Measurements from ENCODE around the gene TMEM229B. TPM values are rescaled to one million over a fixed set of nuclear protein-coding genes. Genes with fewer than 3 reads are reported as not detected.

The TMEM229B gene
- total RNA-seq, 1 experiment from 2014 or later, result 1.6 TPM

DNA sequence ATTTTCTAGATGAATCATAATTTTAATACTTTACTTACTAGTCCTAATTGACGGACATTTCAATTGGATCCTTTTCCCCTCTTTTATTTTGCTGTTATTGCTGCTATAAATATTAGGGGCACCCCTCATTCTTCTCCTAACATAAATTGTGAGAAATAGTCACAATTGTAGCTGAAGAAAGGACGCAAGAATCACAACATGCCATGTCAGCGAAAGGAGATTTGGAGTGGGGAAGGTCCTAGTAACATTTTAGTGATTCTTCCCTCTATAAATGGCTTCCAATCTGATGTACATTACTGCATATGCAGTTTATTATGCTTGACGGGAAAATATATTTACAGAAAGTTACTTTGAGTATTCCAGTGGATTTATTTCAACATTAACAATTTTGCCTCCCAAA is 36.9 kb upstream of the TMEM229B start:
- no peak for DNase-seq
- BruUV-seq (replicated peaks), result no TSS peak
- Histone ChIP-seq H3K9me3 (ENCODE audit: insufficient read depth, low read depth) (no peaks in the 10 kb centered on the region), H3K4me2 (no peak overlapping the region), H3K4me3 (no peak overlapping the region), H2AFZ (no peak overlapping the region), H3K27ac (no peak overlapping the region), H3K27me3 (ENCODE audit: insufficient read depth, low read depth) (peaks cover 17% of the 10 kb centered on the region; the same call in 1 of the 2 replicates), H4K20me1 (ENCODE audit: insufficient read depth) (no peaks in the 10 kb centered on the region), H3K36me3 (ENCODE audit: low read depth) (no peaks in the 10 kb centered on the region), H3K79me2 (ENCODE audit: low read depth) (no peaks in the 10 kb centered on the region), H3F3A (ENCODE audit: insufficient read depth, low read depth) (no peaks in the 10 kb centered on the region), H3K4me1 (replicated peaks; ENCODE audit: insufficient read depth) (no peaks in the 10 kb centered on the region), H3K9me2 (ENCODE audit: insufficient read depth) (no peaks in the 10 kb centered on the region)
- intact Hi-C loops (cut with micrococcal nuclease; ENCODE audit: unreplicated experiment), result no loop called here
- ChIA-PET CTCF (no interaction called here), POLR2A (ENCODE audit: unreplicated experiment) (no interaction called here)
- no peak for TF ChIP-seq EZH2 (IDR thresholded peaks at IDR 0.05; ENCODE audit: low read depth)
- TF ChIP-seq CTCF (conservative IDR thresholded peaks at IDR 0.05), result no peak

DNA sequence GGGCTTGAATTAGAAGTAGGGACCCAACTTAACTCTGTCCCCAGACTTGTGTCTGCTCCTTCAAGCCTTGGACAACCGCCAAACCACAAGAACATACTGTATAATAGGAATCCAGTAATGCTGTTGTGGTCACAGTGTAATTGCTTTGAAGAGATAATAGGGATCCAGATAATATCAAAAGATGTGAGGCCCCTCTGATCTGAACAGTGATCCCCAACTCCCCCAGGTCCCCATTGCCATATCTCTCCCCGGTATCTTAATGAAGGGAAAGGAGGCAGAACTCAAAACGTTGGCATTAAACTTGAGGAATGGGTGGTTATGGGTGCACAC is 36.1 kb upstream of the TMEM229B start:
- no TSS peak for BruUV-seq (replicated peaks)
- CTCF ChIA-PET, result no interaction called here

DNA sequence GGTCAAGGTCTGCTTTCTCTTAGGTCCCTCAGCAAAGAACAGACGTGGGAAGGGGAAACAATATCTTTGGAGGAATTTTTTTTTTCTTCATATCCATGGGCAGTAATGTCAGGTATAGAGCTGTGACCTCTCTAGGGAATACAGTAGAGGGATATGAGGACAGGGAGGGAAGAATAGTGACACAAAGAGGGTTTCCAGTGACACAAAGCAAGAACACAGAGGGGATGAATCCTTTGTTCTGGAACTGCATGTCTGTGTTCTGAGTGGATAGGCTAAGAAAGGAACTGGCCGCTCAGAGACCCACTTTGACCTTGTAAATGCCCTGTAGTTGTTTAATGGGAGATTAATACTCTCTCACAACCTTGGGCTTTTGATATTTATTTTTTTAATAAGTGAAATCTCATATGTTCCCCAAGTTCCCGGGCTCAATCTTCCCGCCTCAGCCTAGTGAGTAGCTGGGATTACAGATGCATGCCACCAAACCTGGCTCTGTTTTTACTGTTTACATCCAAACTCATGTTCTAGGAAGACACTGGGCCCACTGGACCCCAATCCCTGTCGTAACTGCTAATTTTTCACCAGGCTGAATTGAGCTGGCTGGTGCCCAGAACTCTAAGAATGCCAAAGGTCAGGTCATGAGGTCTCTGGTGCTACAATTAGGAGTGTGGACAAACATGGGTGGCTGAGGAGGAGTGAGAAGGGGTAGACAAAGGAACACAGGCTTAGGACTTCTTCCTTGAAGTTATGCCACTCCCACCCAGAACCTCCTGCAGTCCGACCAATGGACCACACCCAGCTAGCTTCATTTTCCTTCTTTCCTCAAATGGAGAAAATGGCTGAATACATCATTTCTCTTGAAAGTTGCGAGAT is 35.5 kb upstream of the TMEM229B start:
- CTCF ChIA-PET, result no interaction called here
- H3K79me2 ChIP-seq (ENCODE audit: low read depth), result no peaks in the 10 kb centered on the region
- POLR2A ChIA-PET (ENCODE audit: unreplicated experiment), result interaction anchor here (0.6 kb wide), 1 partner anchor 293 kb away, joined by 5 read pairs; no protein-coding TSS in a partner anchor
- no peak for DNase-seq
- H3K4me1 ChIP-seq (replicated peaks; ENCODE audit: insufficient read depth), result no peaks in the 10 kb centered on the region
- H3K36me3 ChIP-seq (ENCODE audit: low read depth), result no peaks in the 10 kb centered on the region
- no peaks in the 10 kb centered on the region for H4K20me1 ChIP-seq (ENCODE audit: insufficient read depth)
- no peak overlapping the region for H3K27ac ChIP-seq
- peaks cover 26% of the 10 kb centered on the region; the same call in 1 of the 2 replicates for H3K27me3 ChIP-seq (ENCODE audit: insufficient read depth, low read depth)
- intact Hi-C loops (cut with micrococcal nuclease; ENCODE audit: unreplicated experiment), result no loop called here
- TF ChIP-seq CTCF (conservative IDR thresholded peaks at IDR 0.05), result no peak
- TF ChIP-seq EZH2 (IDR thresholded peaks at IDR 0.05; ENCODE audit: low read depth), result no peak
- no peak overlapping the region for H3K4me3 ChIP-seq
- H3K4me2 ChIP-seq, result no peak overlapping the region
- no peaks in the 10 kb centered on the region for H3K9me2 ChIP-seq (ENCODE audit: insufficient read depth)
- BruUV-seq (replicated peaks), result no TSS peak
- H3K9me3 ChIP-seq (ENCODE audit: insufficient read depth, low read depth), result no peaks in the 10 kb centered on the region
- no peaks in the 10 kb centered on the region for H3F3A ChIP-seq (ENCODE audit: insufficient read depth, low read depth)
- no peak overlapping the region for H2AFZ ChIP-seq

More for the DNA sequence above, 36.1 kb upstream of the TMEM229B start:
- Histone ChIP-seq H3K9me3 (ENCODE audit: insufficient read depth, low read depth) (no peaks in the 10 kb centered on the region), H3K4me2 (no peak overlapping the region), H3K27me3 (ENCODE audit: insufficient read depth, low read depth) (peaks cover 20% of the 10 kb centered on the region; the same call in 1 of the 2 replicates), H3K4me1 (replicated peaks; ENCODE audit: insufficient read depth) (no peaks in the 10 kb centered on the region), H3K36me3 (ENCODE audit: low read depth) (no peaks in the 10 kb centered on the region), H3F3A (ENCODE audit: insufficient read depth, low read depth) (no peaks in the 10 kb centered on the region), H4K20me1 (ENCODE audit: insufficient read depth) (no peaks in the 10 kb centered on the region), H3K27ac (no peak overlapping the region), H3K4me3 (no peak overlapping the region), H3K9me2 (ENCODE audit: insufficient read depth) (no peaks in the 10 kb centered on the region), H2AFZ (no peak overlapping the region), H3K79me2 (ENCODE audit: low read depth) (no peaks in the 10 kb centered on the region)
- POLR2A ChIA-PET (ENCODE audit: unreplicated experiment), result interaction anchor here (0.6 kb wide), 1 partner anchor 292 kb away, joined by 5 read pairs; no protein-coding TSS in a partner anchor
- no peak for DNase-seq
- TF ChIP-seq EZH2 (IDR thresholded peaks at IDR 0.05; ENCODE audit: low read depth), result no peak
- TF ChIP-seq CTCF (conservative IDR thresholded peaks at IDR 0.05), result no peak
- intact Hi-C loops (cut with micrococcal nuclease; ENCODE audit: unreplicated experiment), result no loop called here
